ENCODE data around the gene COL1A1. TPM values are rescaled to one million over a fixed set of nuclear protein-coding genes. Genes with fewer than 3 reads are reported as not detected.

Gene COL1A1
- total and polyA plus RNA-seq, 2 donors from 2014 or later: 9.2 to 142 TPM

DNA sequence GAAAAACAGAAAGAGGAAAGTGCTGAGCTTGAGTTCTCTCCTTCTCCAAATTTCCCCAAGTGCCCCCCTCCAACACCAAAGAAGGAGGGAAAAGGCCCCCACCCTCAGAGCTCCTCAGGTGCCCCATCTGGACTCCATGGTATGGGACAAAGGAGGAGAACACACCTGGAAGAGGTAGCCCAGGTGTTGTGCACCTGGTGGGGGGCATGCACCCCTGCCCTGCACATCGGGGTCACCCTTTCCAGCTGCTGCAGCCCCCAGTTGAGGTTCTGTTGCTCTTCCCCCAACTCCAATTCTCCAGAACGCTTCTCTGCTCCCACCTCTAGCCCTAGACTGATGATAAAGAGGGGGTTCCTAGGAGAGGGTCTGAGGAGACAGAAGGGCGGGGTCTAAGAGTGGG, 3.0 kb upstream of the COL1A1 start:
- Histone ChIP-seq H3K9ac (ENCODE audit: low read length in 3 of 3) (no peak overlapping the region), H3K27me3 (ENCODE audit: control insufficient read depth, insufficient read depth, low read length) (no peaks in the 10 kb centered on the region), H3K27ac (ENCODE audit: low read depth in 2 of 2, low read length in 2 of 2) (no peak overlapping the region), H3K4me3 (ENCODE audit: low read length in 3 of 3) (no peak overlapping the region), H3K9me3 (ENCODE audit: control insufficient read depth in 2 of 3, insufficient read depth in 1 of 3, low read length in 3 of 3) (no peaks in the 10 kb centered on the region), H3K4me1 (ENCODE audit: control insufficient read depth in 2 of 3, insufficient read depth in 2 of 3, low read depth in 1 of 3, low read length in 3 of 3) (peaks cover 5 to 11% (median 5%) of the 10 kb centered on the region in 3 donors), H3K36me3 (ENCODE audit: control insufficient read depth in 2 of 3, insufficient read depth in 3 of 3, low read length in 3 of 3) (no peaks in the 10 kb centered on the region)
- DNase-seq: peak in 2 of 5 donors; percentile 17 to 42
- no peak for FAIRE-seq
- TF ChIP-seq, protein P1, sequence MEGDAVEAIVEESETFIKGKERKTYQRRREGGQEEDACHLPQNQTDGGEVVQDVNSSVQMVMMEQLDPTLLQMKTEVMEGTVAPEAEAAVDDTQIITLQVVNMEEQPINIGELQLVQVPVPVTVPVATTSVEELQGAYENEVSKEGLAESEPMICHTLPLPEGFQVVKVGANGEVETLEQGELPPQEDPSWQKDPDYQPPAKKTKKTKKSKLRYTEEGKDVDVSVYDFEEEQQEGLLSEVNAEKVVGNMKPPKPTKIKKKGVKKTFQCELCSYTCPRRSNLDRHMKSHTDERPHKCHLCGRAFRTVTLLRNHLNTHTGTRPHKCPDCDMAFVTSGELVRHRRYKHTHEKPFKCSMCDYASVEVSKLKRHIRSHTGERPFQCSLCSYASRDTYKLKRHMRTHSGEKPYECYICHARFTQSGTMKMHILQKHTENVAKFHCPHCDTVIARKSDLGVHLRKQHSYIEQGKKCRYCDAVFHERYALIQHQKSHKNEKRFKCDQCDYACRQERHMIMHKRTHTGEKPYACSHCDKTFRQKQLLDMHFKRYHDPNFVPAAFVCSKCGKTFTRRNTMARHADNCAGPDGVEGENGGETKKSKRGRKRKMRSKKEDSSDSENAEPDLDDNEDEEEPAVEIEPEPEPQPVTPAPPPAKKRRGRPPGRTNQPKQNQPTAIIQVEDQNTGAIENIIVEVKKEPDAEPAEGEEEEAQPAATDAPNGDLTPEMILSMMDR (IDR thresholded peaks at IDR 0.05; ENCODE audit: borderline replicate concordance, extremely low read depth, insufficient read depth): no peak
- intact Hi-C loops (cut with DNase I): no loop called here

DNA sequence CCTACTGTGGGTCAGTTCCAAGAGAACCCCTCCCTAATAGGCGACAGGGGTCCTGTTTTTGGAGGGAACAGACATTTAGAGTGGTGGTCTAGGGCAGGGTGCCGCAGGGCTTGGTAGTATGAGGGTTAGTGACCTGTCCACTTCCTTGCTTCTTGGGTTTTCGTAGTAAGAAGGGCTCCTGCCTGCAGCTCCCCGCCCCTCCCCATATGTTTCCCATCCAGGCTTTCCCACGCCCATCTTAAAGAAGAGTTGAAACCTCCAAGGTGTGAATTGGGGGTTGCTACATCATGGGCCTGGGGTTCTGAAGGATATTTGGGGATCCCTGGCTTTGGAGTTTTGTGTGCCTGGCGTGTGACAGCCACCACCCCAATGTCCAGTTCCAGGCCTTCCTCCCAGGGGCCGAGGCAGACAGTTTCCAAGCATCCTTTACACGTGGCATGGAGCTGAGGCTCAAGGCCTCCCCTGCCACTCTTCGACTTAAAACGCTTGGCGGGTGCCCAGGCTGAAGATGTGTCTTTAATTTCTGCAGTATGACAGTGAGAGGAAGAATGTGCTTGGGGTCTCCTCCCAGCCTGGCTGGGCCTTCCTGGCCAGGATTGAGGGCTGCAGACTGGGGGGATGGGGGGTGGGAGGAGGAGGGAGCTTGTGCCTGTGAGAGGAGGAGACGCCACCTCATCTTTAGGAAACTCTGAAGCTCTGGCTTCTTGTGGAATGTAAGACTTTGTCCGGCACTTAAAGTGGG, 2.3 kb upstream of the COL1A1 start:
- no peak overlapping the region for H3K9ac ChIP-seq (ENCODE audit: low read length in 3 of 3)
- TF ChIP-seq, protein P1 (IDR thresholded peaks at IDR 0.05; ENCODE audit: borderline replicate concordance, extremely low read depth, insufficient read depth): no peak
- no peak for FAIRE-seq
- H3K4me3 ChIP-seq (ENCODE audit: low read length in 3 of 3): no peak overlapping the region
- H3K27me3 ChIP-seq (ENCODE audit: control insufficient read depth, insufficient read depth, low read length): no peaks in the 10 kb centered on the region
- no peaks in the 10 kb centered on the region for H3K36me3 ChIP-seq (ENCODE audit: control insufficient read depth in 2 of 3, insufficient read depth in 3 of 3, low read length in 3 of 3)
- no peaks in the 10 kb centered on the region for H3K9me3 ChIP-seq (ENCODE audit: control insufficient read depth in 2 of 3, insufficient read depth in 1 of 3, low read length in 3 of 3)
- peak in 2 of 5 donors; percentile 48 to 60 for DNase-seq
- intact Hi-C loops (cut with DNase I): no loop called here
- H3K27ac ChIP-seq (ENCODE audit: low read depth in 2 of 2, low read length in 2 of 2): no peak overlapping the region
- H3K4me1 ChIP-seq (ENCODE audit: control insufficient read depth in 2 of 3, insufficient read depth in 2 of 3, low read depth in 1 of 3, low read length in 3 of 3): peaks cover 2 to 10% (median 5%) of the 10 kb centered on the region in 3 donors

DNA sequence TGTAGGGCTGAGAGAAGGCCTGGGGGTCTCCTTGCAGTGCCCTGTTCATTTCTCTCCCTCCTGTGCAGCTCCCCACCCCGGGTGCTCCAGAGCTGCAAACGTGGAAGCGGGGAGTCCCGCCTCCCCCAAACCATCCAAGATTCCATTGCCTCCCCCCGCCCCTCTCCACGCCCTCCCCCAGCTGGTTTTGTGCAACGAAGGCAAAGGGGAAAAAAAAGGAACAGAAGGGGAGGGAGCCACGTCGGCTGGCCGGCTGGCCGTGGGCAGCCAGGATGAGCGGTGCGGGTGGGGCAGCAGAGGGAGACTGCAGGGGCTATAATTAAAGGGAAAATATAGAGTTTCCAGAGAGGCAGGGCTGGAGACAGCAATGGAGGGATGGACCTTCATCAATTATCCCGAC, 1.7 kb upstream of the COL1A1 start:
- Histone ChIP-seq H3K4me3 (ENCODE audit: low read length in 3 of 3) (no peak overlapping the region), H3K27ac (ENCODE audit: low read depth in 2 of 2, low read length in 2 of 2) (no peak overlapping the region), H3K27me3 (ENCODE audit: control insufficient read depth, insufficient read depth, low read length) (no peaks in the 10 kb centered on the region), H3K4me1 (ENCODE audit: control insufficient read depth in 2 of 3, insufficient read depth in 2 of 3, low read depth in 1 of 3, low read length in 3 of 3) (peaks cover 2 to 9% (median 5%) of the 10 kb centered on the region in 3 donors), H3K36me3 (ENCODE audit: control insufficient read depth in 2 of 3, insufficient read depth in 3 of 3, low read length in 3 of 3) (no peaks in the 10 kb centered on the region), H3K9ac (ENCODE audit: low read length in 3 of 3) (no peak overlapping the region), H3K9me3 (ENCODE audit: control insufficient read depth in 2 of 3, insufficient read depth in 1 of 3, low read length in 3 of 3) (no peaks in the 10 kb centered on the region)
- DNase-seq (peak in 2 of 5 donors; percentile 48 to 57), FAIRE-seq (no peak)
- intact Hi-C loops (cut with DNase I): no loop called here
- TF ChIP-seq, protein P1 (IDR thresholded peaks at IDR 0.05; ENCODE audit: borderline replicate concordance, extremely low read depth, insufficient read depth): no peak
